GM18951 (cell line): ENCODE measurements around the gene LAMA5.

Experiments
- POLR2A ChIP-seq: IDR thresholded peaks from 4 replicates; pipeline ENCODE4 v1.6.1; 2011; ENCODE audit warnings: mild to moderate bottlenecking; ENCODE audit not compliant: insufficient read length, insufficient read depth; ENCODE audit errors: extremely low read depth
- in situ Hi-C: fragments of 300-500 bp; cut with MboI; formaldehyde crosslinking; loops from one replicate; pipeline ENCODE4 v1.12.0; 2022; ENCODE audit warnings: low sequenced_read_pairs, mixed read lengths, inconsistent platforms; ENCODE audit not compliant: unreplicated experiment

LAMA5 gene

DNA sequence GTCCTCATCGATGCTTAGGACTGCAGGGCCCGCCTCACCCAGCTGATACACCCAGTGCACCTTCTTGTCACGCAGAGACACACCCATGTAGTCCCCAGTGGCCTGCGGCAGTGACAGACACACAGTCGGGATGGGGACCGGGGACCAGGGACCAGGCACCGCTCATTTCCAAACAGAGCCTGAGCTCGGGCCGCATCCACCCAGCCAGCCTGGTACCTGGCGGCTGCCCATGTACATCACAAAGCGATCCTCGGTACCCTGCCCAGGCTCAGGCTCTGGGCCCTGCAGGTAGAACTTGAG is 52.8 kb downstream of the LAMA5 start:
- TF ChIP-seq POLR2A, result no peak
- in situ Hi-C loops, result no loop called here

DNA sequence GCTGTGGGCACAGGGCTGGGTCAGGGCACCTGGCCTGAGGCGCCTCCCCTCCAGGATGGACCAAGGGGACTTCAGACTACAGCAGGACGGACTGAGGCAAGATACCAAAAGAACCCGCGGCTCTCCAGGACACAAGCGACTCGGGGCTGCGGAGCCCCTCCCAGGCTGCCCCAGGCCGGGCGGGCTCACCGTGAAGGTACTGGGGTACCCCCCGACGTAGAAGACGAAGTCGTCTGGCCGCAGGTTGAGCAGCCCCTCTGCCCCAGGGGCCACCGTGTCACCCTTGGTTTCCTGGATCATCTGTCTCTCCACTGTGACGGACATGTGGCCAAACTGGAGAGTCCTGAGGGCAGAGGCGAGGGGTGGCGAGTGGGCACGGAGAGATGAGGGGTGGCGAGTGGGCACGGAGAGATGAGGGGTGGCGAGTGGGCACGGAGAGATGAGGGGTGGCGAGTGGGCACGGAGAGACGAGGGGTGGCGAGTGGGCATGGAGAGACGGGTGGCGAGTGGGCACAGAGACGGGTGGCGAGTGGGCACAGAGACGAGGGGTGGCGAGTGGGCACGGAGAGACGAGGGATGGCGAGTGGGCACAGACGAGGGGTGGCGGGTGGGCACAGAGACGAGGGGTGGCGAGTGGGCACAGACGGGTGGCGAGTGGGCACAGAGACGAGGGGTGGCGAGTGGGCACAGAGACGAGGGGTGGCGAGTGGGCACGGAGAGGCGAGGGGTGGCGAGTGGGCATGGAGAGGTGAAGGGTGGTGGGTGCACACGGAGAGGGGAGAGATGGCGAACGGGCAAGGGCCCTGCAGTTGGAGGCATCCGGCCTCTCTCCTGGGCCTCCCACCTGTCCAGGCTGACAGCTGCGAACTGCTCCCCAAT is 53.4 kb downstream of the LAMA5 start:
- in situ Hi-C loops, result no loop called here
- TF ChIP-seq POLR2A, result no peak

GRCh38 chr20:62313021-62313420 is 54.1 kb downstream of the LAMA5 start:
- in situ Hi-C loops, result no loop called here
- no peak for TF ChIP-seq POLR2A

GRCh38 chr20:62312662-62312977 is 54.5 kb downstream of the LAMA5 start:
- no peak for TF ChIP-seq POLR2A
- in situ Hi-C loops, result no loop called here

DNA sequence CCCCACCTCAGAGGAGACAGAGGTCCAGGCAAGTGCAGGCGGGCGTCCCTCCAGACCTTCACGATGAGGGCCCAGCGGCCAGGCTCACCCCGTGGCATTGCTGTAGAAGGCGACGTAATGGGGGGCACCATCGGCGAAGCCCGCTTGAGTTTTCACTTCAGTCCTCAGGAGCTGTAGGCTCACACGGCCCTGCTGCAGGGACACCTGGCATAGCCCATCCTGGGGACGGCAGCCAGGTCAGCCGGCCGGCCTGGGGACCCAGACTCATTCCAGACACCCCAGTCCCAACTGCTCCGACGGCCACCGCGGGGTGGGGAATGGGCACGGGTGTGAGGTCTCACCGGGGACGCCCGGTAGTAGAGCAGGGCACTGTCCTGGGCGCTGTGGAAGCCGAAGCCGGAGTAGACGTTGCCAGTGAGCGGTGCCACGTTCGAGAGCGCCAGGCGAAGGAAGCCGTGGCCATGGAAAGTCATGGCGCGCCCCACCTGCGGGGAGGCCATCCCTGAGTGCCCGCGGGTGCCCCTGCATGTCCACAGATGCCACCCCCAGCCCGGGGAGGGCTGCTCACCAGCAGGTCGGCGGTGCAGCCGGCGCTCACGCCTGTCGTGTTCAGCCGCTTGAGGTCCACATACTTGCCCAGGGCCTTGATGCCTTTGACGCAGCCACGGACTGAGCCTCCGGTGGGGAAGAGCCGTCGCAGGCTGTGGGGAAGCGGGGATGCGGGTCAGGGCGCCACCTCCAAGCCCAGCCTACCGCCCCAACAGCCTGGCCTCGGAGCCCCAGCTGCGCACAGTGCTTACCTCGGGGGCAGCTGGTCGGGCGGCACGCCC is 55.1 kb downstream of the LAMA5 start:
- no peak for TF ChIP-seq POLR2A
- in situ Hi-C loops, result no loop called here

DNA sequence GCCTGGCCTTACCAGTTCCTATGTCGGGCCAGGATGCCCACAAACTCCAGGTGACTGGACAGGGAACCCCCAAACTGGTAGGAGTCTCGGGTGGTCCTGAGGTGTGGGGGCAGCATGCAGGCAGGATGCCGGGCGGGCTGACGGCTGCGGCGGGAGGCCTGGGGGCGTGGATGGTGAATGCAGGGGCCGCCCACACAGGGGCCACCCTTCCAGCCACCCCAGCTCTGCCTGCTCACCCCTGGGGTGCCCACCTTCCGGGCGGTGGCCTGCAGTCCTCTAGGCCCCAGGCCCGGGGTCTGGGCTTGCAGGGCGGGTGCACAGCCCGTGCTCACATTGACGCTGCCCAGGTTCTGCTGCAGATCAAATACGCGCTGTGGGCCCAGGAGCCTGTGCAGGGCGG is 56.0 kb downstream of the LAMA5 start:
- in situ Hi-C loops, result no loop called here
- no peak for TF ChIP-seq POLR2A

DNA sequence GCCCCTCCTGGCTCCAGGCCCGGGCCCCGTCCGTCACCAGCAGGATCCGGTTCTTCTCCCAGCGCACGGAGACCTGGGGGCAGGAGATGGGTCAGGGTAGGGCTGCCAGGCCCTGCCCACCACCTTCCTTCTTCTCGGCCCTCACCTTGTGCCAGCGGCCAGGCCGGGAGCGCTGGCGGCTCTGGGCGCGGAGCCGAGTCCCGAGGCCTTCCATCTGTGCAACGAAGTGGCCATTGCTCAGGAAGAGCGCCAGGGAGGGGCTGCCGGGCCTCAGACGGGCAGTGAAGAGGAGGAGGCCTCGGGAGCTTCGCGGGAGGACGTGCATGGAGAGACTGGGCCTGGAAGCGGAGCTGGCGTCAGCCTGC is 56.4 kb downstream of the LAMA5 start:
- in situ Hi-C loops, result no loop called here
- no peak for TF ChIP-seq POLR2A

DNA sequence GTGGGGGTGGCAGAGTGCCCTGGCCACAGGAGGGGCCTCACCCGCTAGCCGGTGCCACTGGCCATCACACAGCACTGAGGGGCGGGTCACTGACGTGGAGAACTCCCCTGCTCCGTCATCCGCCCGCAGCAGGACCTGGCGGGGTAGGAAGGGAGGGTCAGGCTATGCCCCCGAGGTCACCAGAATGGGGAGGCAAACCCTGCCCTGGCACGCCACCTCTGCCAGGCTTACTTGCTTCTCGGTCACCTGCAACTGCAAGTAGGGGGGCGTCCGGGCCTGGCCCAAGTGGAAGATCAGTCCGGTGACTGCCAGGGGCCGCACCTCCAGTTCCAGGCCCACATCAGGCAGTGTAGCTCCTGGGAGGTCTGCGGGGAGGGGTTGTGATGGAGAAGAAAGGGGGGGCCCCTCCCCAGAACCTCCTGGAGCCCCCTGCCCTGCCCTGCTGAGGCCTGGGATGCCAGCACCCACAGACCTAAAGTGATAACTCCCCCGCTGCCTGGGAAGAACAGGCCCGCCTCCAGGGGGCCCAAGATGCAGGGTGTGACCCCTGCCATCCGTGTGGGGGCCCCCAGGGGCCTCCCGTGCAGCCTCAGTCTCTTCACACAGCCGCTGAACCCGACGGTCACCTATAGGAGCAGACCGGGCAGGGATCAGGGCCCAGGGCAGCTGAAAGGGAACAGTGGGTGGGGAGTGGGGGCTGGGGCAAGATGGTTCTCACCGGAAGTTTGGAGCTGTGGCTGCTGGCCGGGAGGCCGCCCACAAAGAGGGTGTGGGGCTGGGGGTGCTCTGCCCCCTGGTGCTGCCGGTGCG is 57.0 kb downstream of the LAMA5 start:
- in situ Hi-C loops, result loop anchor here (10.0 kb wide), 1 partner anchor 75 kb away; the partner anchor contains the start of gene RPS21
- TF ChIP-seq POLR2A, result no peak

DNA sequence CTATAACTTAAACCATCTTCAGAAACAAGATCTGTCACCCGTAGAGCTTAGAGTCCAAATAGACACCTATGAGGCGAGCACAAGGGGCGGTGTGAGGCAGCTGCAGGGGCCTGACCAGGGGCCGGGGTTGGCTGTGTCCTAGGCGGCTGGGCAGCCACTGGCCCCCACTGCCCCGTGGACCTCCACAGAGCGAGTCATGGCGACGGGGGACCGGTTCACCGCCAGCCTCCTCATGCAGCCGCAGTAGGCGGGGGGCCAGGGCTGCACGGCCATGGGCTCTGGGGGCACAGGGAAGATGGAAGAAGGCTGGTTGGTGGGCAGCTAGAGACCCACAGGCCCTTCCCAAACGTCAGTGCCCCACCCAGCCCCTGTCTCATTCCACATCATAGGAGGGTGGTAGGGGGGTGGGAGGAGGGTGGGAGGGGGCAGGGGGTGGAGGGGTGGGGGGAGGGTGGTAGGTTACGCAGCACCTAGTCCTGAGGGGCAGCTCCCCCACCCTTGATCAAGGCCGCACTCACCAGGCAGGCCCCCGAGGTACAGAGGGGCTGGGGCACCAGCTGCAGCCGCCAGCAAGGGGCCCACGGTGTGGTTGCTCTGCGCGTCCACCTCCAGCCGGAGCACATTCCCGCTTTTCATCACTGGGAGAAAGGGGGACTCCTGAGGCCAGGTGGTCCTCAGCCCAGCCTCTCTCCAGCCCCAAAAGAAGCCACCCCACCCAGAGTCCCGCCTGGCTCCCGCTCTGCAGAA is 57.7 kb downstream of the LAMA5 start:
- in situ Hi-C loops, result loop anchor here (10.0 kb wide), 1 partner anchor 75 kb away; the partner anchor contains the start of gene RPS21
- no peak for TF ChIP-seq POLR2A

DNA sequence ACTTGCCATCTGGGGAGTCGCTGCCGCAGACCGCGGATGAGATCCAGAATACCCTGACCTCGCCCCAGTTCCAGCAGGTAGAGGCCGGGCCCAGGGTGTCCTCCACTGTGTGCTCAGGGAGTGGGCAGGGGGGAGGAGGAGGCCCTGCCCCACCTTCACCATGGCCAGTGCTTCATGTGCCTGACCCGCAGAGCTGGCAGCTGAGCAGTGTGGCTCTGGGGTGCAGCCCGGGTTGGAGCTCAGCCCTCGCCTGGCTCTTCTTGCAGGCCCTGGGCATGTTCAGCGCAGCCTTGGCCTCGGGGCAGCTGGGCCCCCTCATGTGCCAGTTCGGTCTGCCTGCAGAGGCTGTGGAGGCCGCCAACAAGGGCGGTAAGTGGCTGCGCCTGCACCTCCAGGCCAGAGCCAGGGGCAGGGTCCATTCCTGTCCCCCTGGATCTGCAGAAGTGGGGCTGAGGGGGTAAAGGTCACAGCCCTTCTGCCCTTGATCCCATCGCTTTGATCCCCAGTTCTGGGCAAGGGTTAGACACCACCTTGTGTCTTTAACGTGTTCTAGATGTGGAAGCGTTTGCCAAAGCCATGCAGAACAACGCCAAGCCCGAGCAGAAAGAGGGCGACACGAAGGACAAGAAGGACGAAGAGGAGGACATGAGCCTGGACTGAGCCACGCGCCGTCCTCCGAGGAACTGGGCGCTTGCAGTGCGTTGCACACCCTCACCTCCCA is 58.9 kb downstream of the LAMA5 start:
- in situ Hi-C loops, result loop anchor here (10.0 kb wide), 1 partner anchor 77 kb away; the partner anchor contains the start of gene RPS21
- TF ChIP-seq POLR2A, result no peak

DNA sequence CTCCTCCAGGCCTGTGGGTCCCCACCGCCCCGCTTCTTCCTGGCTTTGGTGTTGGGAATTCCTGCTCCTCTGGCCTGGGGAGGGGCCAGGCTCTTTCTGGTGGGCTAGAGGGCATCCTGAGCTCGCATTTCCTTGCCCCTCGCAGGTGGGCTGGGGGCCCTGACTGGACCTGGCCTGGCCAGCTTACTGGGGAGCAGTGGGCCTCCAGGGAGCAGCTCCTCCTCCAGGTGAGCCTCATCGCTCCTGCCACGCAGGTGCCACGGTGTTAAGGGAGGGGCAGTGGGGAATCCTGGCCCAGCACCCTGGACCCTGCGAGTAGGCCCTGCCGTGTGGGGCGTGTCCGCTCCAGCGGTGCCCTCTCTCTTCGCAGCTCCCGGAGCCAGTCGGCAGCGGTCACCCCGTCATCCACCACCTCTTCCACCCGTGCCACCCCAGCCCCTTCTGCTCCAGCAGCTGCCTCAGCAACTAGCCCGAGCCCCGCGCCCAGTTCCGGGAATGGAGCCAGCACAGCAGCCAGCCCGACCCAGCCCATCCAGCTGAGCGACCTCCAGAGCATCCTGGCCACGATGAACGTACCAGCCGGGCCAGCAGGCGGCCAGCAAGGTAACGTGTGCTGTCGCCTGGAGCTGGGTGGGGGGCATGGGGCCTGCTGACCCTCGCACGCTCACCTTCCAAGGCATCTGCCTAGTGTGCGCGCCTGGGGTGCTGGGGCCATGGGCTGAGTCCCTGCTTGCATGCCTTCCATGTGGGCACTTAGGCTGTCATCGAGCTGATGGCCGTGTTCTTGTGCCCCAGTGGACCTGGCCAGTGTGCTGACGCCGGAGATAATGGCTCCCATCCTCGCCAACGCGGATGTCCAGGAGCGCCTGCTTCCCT is 59.6 kb downstream of the LAMA5 start:
- TF ChIP-seq POLR2A, result no peak
- in situ Hi-C loops, result loop anchor here (10.0 kb wide), 1 partner anchor 77 kb away; the partner anchor contains the start of gene RPS21

GRCh38 chr20:62306414-62307187 is 60.5 kb downstream of the LAMA5 start:
- no peak for TF ChIP-seq POLR2A
- in situ Hi-C loops, result loop anchor here (10.0 kb wide), 1 partner anchor 78 kb away; the partner anchor contains the start of gene RPS21
